Endothelial cell of umbilical vein (primary cell): ENCODE data around the gene TUBG2.

ENCODE experiments used
- CTCF ChIP-seq, 2 donors: IDR thresholded peaks; 1 replicate in 1 of 2; 2 replicates in 1 of 2; pipeline ENCODE4 v1.5.1; 2011; ENCODE audit warnings: low read length in 2 of 2, mild to moderate bottlenecking in 2 of 2, moderate library complexity in 2 of 2, control low read depth in 1 of 2, inconsistent platforms in 1 of 2, low read depth in 1 of 2; ENCODE audit not compliant: insufficient read depth in 1 of 2; ENCODE audit errors: extremely low read depth in 1 of 2
- POLR2A ChIP-seq: IDR thresholded peaks from 2 replicates; pipeline ENCODE4 v1.6.1; 2012; ENCODE audit warnings: low read depth, mild to moderate bottlenecking, control low read depth, low read length

GRCh38 chr17:42700586-42701289, 41.7 kb downstream of the TUBG2 start:
- TF ChIP-seq POLR2A (no peak), CTCF (IDR thresholded peaks at IDR 0.05; ENCODE audit: extremely low read depth in 1 of 2, insufficient read depth in 1 of 2, low read depth in 1 of 2, low read length in 2 of 2) (no peak)
